AG04449 (cell line): ENCODE measurements around the gene AGAP1.

Source experiments
- CTCF ChIA-PET: fragments of 350-600 bp; formaldehyde crosslinking; extraction: SDS; loops from one replicate; lab custom pipeline; 2021; ENCODE audit warnings: antibody characterized with exemption; lab: Yijun Ruan, JAX
- POLR2A ChIA-PET: fragments of 400-600, 350-600 bp; formaldehyde crosslinking; extraction: SDS; loops from one replicate; lab custom pipeline; 2020; ENCODE audit warnings: antibody characterized with exemption, inconsistent platforms; lab: Yijun Ruan, JAX
- DNase-seq: peaks from one replicate; pipeline ENCODE4 v3.0.0-alpha.2; 2010; ENCODE audit warnings: low read depth, low spot score
- H3K4me3 ChIP-seq: 2 replicates; pipeline ENCODE4 v1.5.1; 2011; ENCODE audit warnings: low read depth, mild to moderate bottlenecking, control low read depth, low read length
- TF ChIP-seq, protein P1 (sequence below): IDR thresholded peaks from one replicate; pipeline ENCODE4 v1.5.1; 2011; ENCODE audit warnings: mild to moderate bottlenecking, moderate library complexity, low read length, control low read depth, inconsistent platforms; ENCODE audit not compliant: insufficient read depth; ENCODE audit errors: missing control alignments

The AGAP1 gene

DNA sequence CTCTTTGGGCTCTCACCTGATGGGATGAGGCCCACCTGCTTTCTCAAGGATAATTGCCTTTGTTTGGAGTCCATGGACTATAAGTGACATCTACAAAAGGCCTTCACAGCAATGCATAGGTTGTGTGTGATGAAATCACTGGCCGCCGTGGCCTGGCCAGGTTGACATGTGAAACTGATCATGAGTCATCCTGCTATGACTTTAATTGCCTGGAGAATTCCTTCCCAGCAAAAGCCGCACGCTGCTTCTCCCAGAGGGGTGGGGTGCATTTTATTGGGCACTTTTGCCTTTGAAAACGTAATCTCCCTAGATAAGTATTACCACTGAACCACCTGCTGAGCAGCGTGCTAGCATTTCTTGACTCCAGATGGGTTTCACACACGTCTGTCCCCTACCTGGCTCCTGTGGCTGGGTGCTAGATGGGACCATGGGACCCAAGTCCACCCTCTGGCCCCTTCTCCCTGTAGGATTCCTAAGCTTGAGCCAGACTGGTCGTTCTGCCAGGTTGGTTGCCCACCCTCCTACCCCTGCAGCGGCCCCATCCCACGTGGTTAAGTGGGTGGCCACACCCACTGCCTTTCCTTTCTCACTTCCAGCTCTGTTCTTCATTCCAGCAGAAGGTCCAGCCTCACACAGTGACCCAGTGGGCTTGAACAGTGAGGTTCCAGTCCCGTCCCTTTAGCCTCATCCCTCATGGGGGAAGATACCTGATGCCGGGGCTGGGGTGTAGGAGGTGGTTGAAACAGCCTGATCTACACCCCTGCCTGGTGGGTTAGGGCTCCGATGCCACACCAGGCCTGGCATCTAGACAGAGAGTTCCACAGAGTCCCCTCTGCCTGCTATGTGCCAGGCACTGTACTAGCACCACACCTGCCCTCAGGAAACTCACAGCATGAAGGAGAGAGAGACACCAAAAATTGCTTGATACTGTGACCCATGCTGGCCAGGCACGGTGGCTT, 584.7 kb downstream of the AGAP1 start:
- no peak overlapping the region for H3K4me3 ChIP-seq
- DNase-seq = peak; percentile 33
- ChIA-PET POLR2A (no interaction called here), CTCF (no interaction called here)
- TF ChIP-seq, protein P1, sequence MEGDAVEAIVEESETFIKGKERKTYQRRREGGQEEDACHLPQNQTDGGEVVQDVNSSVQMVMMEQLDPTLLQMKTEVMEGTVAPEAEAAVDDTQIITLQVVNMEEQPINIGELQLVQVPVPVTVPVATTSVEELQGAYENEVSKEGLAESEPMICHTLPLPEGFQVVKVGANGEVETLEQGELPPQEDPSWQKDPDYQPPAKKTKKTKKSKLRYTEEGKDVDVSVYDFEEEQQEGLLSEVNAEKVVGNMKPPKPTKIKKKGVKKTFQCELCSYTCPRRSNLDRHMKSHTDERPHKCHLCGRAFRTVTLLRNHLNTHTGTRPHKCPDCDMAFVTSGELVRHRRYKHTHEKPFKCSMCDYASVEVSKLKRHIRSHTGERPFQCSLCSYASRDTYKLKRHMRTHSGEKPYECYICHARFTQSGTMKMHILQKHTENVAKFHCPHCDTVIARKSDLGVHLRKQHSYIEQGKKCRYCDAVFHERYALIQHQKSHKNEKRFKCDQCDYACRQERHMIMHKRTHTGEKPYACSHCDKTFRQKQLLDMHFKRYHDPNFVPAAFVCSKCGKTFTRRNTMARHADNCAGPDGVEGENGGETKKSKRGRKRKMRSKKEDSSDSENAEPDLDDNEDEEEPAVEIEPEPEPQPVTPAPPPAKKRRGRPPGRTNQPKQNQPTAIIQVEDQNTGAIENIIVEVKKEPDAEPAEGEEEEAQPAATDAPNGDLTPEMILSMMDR = no peak

DNA sequence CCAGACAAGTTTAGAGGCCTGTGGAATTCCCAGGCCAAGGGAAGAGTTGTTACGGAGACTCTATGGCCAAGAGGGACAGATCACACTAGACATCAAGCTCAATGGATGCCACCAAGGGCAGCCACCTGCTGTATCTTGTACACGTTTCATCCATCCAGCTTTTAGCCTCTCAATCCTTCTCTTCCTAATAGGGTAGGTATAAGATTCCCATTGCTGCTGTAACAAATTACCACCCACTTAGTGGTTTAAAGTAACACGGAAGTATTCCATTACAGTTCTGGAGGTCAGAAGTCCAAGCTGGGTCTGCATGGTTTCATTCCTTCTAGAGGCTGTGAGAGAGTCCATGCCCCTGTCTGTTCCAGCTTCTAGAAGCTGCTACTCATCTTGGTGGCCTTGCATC, 586.6 kb downstream of the AGAP1 start:
- no peak for DNase-seq
- TF ChIP-seq, protein P1 = no peak
- H3K4me3 ChIP-seq = no peak overlapping the region
- ChIA-PET POLR2A (no interaction called here), CTCF (no interaction called here)

DNA sequence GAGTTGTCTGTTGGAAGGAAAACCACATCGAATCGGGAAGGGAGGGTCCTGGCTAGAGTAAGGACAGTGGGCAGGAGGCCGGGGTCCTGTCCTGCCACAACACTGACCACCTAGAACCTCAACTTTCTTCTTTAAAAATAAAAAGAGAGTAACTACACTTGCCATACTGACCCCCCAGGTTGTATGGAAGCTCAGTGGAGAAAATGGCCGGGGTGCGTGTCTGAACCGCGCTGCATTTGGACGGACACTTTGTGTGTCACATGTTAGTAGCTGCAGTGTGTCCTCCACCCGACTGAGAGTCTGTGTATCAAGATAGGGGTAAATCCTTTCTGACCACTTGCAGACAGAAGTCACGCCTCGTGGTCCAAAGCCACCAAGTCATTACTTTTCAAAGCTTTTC, 587.3 kb downstream of the AGAP1 start:
- TF ChIP-seq, protein P1 = no peak
- ChIA-PET POLR2A (no interaction called here), CTCF (no interaction called here)
- DNase-seq = no peak
- H3K4me3 ChIP-seq = no peak overlapping the region

DNA sequence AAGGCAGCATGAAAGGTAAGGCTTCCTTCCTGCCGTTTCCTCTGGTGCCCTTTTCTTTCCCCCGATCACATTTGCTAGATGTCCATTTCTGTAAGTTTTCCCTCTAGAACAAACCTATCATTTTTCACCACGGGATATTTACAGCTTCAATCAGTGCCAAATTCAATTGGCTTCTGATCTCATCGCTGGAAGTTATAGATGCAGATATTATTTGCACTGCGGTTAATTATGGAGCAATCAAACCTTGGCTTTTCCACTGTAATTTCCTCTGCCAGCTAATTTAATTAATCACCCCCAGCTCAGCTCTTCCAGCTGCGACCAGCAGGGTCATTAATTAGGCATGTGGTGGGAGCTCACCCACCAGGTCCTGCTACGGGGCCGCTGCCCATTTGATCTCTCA, 588.2 kb downstream of the AGAP1 start:
- ChIA-PET POLR2A (no interaction called here), CTCF (interaction anchor here (1.2 kb wide), 1 partner anchor 302 kb away, joined by 4 read pairs; no protein-coding TSS in a partner anchor)
- DNase-seq = no peak
- H3K4me3 ChIP-seq = no peak overlapping the region
- TF ChIP-seq, protein P1 = no peak

DNA sequence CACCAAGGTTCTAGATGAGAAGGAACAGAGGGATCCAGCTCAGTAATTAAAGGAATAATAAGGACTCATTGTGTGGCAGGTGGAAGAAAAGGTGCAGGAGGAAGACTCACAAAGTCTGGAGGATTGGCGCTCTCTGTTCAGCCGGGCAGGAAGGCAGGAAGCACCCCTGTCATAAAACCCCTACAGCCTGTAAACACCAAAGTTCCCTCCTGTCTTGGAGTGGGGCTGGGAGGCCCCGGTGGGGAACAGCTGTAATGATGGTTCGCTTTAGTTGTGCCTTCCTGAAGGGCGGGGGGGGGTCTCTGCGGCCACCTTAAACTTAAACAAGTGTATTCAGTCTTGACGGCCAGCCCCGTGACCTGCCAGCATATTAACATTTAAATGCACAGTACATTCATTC, 590.1 kb downstream of the AGAP1 start:
- ChIA-PET CTCF (no interaction called here), POLR2A (no interaction called here)
- no peak overlapping the region for H3K4me3 ChIP-seq
- TF ChIP-seq, protein P1 = no peak
- DNase-seq = no peak

DNA sequence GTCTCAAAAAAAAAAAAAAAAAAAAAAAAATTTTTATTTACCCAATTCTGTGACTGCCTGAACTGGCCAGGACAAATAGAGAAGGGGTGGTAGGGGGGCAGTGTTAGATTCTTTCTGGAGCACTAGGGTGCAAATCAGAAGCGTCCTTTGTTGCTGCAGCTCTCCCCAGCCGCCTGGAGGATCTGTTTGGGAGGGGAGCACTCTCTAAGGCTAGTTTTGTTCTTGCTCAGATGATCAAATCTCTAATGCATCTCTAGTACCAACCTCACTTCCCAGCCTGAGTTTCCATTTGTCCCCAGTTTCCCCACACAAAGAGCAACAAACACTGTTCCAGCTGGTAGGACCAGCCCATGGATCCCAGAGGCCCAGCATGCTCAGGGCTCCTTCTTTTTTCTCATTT, 591.4 kb downstream of the AGAP1 start:
- ChIA-PET POLR2A (no interaction called here), CTCF (no interaction called here)
- DNase-seq = no peak
- TF ChIP-seq, protein P1 = no peak
- no peak overlapping the region for H3K4me3 ChIP-seq
